Activated effector memory CD4-positive, alpha-beta T cell treated with Interleukin-2 at 50 U/mL for 16 hours (primary cell): ENCODE results near the gene PRKCA.
A peak's percentile ranks its signal among the peaks of the same experiment; 100 is the strongest.

Source experiments
- DNase-seq: peaks from one replicate; pipeline ENCODE4 v3.0.0-alpha.2; 2020

The PRKCA gene

GRCh38 chr17:66636111-66636510 lies 333.7 kb downstream of the PRKCA start:
- DNase-seq, result no peak

GRCh38 chr17:66637491-66637890 lies 335.1 kb downstream of the PRKCA start:
- no peak for DNase-seq

- no peak for DNase-seq
Observed at GRCh38 chr17:66638707-66639479, 336.5 kb downstream of the PRKCA start.

GRCh38 chr17:66643815-66644710 lies 341.6 kb downstream of the PRKCA start:
- DNase-seq, result no peak

- no peak for DNase-seq
Observed at GRCh38 chr17:66645259-66645658, 342.8 kb downstream of the PRKCA start.

- DNase-seq, result no peak
Observed at GRCh38 chr17:66647391-66647983, 345.1 kb downstream of the PRKCA start.

- no peak for DNase-seq
Observed at GRCh38 chr17:66649818-66650543, 347.6 kb downstream of the PRKCA start.

GRCh38 chr17:66650544-66650877 lies 348.1 kb downstream of the PRKCA start:
- DNase-seq, result no peak

- no peak for DNase-seq
Observed at GRCh38 chr17:66652840-66653507, 350.6 kb downstream of the PRKCA start.

- DNase-seq, result no peak
Observed at GRCh38 chr17:66654106-66654740, 351.8 kb downstream of the PRKCA start.

- DNase-seq, result no peak
Observed at GRCh38 chr17:66654764-66655163, 352.4 kb downstream of the PRKCA start.

GRCh38 chr17:66655461-66655860 lies 353.0 kb downstream of the PRKCA start:
- DNase-seq, result no peak

GRCh38 chr17:66655861-66656260 lies 353.4 kb downstream of the PRKCA start:
- DNase-seq, result no peak

- DNase-seq, result no peak
Observed at GRCh38 chr17:66661411-66662256, 359.2 kb downstream of the PRKCA start.

- DNase-seq, result no peak
Observed at GRCh38 chr17:66662496-66662895, 360.1 kb downstream of the PRKCA start.

- no peak for DNase-seq
Observed at GRCh38 chr17:66663041-66663606, 360.7 kb downstream of the PRKCA start.

- DNase-seq, result no peak
Observed at GRCh38 chr17:66664336-66664735, 361.9 kb downstream of the PRKCA start.

GRCh38 chr17:66665194-66665593 lies 362.8 kb downstream of the PRKCA start:
- DNase-seq, result no peak

GRCh38 chr17:66667090-66667489 lies 364.7 kb downstream of the PRKCA start:
- no peak for DNase-seq

GRCh38 chr17:66667491-66668030 lies 365.1 kb downstream of the PRKCA start:
- peak; percentile 15 for DNase-seq
